ENCODE measurements around the gene LTO1.

DNA sequence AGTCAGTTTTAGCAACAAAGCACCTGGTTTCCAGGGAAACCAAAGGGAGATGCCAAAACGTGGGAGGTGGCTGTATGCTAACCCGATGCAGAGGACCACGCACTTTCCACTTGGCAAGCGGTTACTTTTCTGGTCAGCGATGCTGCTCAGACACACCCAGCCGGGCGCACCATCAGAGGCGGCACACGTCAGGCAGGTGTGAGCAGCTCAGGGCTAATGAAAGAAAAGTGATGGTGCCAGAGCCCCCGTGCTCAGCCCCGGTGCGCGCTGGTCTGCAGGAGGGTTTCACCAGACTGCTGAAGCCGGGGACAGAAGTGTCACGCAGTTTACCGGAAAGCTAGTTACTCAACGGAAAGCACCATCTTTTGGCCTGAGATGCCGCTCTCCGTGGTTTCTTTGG is 5.7 kb downstream of the LTO1 start:
- TF ChIP-seq, protein P1, sequence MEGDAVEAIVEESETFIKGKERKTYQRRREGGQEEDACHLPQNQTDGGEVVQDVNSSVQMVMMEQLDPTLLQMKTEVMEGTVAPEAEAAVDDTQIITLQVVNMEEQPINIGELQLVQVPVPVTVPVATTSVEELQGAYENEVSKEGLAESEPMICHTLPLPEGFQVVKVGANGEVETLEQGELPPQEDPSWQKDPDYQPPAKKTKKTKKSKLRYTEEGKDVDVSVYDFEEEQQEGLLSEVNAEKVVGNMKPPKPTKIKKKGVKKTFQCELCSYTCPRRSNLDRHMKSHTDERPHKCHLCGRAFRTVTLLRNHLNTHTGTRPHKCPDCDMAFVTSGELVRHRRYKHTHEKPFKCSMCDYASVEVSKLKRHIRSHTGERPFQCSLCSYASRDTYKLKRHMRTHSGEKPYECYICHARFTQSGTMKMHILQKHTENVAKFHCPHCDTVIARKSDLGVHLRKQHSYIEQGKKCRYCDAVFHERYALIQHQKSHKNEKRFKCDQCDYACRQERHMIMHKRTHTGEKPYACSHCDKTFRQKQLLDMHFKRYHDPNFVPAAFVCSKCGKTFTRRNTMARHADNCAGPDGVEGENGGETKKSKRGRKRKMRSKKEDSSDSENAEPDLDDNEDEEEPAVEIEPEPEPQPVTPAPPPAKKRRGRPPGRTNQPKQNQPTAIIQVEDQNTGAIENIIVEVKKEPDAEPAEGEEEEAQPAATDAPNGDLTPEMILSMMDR (IDR thresholded peaks at IDR 0.05), result no peak
- no peak for TF ChIP-seq POLR2A (IDR thresholded peaks at IDR 0.05)

Measured in esophagus squamous epithelium (tissue), 4 donors.